HG02610 (cell line): ENCODE results near the gene MAP1S.

Source experiments
- ATAC-seq: cut with Tn5 transposase; IDR thresholded peaks from one replicate; pipeline ENCODE4 v1.9.1; 2021; ENCODE audit warnings: mild to moderate bottlenecking, moderate library complexity; ENCODE audit not compliant: unreplicated experiment

Gene MAP1S

DNA sequence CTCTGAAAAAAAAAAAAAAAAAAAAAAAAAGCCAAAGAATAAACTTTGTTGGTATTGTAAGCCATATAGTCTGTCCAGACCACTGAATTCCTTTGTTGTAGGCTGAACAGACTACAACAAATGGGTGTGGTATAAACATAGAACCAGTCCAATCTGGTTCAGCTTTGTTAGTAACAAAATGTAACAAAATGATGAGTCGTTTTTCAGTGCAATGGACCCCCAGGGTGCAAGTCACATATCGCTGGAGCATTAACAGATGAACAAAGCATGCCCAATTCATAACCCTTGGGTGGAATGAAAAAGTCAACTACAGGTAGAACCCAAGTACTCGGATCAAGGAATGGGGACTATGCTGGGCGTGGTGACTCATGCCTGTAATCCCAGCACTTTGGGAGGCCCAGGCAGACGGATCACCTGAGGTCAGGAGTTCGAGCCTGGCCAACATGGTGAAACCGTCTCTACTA lies 18.4 kb downstream of the MAP1S start:
- ATAC-seq: no peak

DNA sequence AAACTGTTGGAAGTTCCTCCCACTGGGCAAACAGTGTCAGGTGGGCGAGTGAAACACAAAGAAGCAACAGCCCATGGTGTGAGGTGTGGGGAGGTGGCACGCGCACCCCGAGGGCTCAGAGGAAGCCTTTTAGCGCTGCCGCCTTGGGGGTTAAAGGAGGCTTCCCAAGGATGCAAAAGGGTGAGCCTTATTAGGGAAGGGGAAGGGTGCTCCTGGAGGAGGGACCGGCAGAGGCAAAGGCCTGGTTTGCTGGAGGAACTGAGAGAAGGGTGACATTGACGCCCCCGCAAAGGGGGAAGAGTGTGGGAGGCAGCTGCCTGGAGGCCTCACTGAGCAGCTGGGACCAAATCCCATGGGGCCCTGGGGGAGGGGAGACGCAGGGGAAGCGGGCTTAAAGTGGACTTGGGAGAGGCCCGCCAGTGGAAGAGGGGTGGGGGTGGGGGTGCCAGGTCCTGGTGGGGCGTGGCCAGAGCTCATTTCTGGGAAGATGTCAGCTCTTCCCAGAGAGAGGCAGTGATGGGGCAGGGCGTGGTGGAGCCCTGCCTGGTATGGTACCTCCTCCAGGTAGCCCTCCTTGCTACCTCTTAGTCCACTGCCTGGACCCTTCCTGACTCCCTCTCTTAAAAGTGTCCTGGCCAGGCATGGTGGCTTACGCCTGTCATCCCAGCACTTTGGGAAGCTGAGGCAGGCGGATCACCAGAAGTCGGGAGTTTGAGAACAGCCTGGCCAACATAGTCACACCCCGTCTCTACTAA lies 20.0 kb downstream of the MAP1S start:
- ATAC-seq: no peak

DNA sequence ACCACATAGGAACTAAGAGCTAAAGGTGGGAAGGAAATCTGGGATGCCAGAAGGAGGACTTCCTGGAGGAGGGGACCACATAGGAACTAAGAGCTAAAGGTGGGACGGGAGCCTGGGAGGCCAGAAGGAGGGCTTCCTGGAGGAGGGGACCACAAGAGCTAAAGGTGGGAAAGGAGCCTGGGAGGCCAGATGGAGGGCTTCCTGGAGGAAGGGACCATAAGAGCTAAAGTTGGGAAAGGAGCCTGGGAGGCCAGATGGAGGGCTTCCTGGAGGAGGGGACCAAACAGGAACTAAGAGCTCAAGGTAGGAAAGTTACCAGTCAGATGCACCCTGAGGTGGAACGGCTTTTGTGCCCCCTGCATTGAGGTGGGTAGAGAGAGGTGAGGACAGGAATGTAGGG lies 22.2 kb downstream of the MAP1S start:
- no peak for ATAC-seq

DNA sequence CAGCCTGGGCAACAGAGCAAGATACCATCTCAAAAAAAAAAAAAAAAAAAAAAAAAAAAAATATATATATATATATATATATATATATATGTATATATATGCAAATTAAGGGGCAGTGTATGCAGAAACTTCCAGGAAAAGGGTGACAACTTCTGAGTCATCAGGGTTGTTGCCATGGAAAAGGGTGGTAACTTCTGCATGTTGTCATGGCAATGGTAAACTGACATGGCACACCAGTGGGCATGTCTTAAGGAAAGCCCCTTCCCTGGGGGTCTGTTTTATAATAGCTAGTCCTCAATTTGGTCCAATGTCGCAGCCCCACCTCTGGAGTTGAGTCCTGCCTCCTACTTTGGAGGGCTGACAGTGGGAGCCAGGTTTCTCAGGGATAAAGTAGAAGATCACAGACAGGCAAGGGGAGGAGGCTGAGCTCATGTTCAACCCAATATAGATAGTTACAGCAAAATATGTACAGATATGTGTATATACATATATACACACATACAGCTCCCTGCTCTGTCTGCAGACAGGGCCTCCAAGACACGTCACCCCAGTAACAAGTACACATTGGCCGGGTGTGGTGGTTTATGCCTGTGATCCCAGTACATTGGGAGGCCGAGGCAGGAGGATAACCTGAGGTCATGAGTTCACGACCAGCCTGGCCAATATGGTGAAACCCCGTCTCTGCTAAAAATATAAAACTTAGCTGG lies 24.7 kb downstream of the MAP1S start:
- ATAC-seq: no peak

DNA sequence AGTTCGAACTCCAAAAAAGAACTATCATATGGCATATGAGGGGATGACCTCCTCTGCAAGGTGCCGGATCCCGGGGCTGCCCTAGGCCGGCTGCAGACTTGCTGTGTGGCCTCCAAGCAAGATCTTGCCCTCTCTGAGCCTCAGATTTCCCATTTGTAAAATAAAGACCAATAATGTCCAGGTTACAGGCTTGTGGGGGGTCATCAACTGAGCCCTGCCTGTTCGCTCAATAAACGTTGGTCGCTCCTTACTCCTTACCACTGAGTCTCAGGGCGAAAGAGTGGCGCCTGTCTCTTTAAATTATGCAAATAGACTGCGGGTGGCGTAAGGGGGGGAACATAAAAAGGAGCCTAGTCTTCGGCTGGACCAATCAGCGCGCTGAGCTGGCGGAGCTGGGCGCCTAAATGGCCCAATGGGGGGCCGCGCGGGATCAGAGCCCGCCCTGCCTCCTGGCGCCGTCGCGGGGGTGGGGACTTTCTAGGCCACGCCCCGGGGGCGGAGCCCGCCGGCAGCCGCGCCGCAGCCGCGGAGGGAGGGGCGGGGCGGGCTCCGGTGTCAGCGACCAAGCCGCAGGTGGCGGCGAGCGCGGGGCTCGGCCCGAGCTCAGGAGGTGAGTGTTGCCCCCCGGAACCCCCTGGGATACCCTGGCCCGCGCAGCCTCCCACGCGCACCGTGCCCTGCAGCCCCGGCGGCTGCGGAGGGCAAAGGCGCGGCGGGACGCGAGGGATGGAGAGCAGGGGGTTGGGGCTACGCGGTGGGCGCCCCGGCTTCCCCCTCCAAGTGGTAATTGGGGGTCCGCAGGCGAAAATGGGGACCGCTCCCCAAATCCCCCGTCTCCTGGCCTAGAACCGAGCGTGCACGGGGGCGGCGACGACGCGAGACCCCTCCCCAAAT lies 28.2 kb downstream of the MAP1S start:
- peak; percentile 80 for ATAC-seq

DNA sequence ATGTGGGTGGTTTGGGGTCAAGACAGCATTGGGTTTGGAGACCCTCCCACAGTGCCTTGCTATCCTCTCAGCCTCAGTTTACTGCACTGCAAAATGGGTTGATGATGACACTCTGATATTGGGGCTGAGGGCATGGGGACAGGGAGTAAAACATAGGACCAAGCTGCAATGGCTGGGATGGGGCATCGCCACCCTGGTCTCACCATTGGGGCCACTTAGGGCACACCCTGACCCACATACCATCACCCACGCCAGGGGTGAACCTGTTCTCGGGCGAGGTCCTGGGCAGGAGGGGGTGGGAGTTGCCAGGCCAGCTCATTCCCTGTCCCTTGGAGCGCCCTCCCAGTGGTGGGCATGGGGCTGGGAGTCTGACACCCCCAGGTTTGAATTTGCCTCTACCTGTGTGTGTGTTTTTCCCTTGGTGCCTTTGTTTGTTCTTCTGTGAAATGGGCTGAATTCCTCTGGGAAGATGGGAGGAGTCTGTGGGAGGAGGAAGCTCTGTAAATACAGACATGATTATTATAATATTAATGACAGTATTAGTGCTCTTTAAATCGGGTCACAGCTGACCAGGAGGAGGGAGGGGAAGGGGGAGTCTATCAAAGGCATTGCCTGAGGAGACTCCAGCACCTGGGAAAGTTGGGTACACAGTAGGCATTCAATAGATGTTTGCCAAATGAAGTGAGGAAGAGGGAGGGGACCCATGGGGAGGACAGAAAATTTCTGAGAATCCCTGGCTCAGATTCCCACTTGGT lies 29.8 kb downstream of the MAP1S start:
- no peak for ATAC-seq

DNA sequence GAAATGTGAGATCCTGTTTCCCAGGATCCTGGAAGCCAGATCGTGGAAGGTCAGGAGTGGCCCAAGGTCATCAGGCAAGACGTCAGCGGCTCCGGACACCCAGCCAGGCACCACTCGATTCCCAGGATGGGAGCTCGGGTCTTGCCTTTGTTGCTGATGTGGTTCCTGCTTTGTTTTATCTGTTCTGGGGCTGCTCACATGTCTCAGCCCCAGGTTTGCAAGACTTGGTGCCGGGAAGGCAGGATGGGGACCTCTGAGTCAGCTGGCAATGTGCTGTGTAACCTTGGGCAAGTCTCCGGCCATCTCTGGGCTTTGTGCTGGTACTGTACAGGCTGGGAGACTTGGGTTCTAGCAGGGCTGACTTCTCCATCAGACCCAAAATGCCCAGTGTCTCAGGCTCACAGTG lies 30.6 kb downstream of the MAP1S start:
- ATAC-seq: no peak

DNA sequence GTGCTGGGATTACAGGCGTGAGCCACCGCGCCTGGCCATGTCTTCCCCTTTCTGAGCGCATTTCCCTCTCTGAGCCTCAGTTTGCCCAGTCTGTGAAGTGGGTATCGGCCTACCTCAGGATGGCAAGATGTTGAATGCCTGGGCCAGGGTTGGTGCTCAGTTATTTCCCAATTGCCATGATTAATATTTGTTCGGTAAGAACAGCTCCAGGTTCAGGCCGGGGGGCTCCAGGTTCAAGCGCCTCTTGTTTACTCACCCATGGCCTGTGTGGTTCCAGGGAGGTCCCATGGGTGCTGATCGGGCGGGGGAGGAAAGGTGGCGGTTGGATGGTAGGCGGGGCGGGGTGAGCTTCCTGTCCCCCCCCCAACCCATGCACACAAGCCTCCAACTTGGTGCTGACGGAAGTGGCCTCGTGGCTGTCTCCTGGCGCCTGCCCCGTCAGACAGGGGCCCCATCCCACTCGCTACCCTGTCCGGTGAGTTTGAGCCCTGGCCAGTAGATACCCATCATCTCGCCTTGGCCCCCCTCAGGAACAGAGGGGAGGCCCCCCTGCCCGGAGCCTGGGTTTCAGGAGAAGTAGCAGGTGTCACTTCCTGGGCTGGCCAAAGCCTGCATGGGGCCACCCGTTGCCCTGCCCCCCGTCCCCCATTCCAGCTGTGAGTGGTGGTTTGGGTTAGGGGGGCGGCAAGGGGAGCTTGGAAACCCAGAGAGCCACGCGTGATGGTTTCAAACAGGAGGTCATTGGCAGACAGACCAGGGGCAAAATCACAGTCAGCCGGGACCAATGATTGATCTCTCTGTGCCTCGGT lies 32.0 kb downstream of the MAP1S start, which contains the start of gene FCHO1:
Gene FCHO1 (plus strand): TSS at position 375 of the 809 bp plus-strand sequence. CDS start 3,688 bp downstream, outside the sequence.
- peak; percentile 28 for ATAC-seq

DNA sequence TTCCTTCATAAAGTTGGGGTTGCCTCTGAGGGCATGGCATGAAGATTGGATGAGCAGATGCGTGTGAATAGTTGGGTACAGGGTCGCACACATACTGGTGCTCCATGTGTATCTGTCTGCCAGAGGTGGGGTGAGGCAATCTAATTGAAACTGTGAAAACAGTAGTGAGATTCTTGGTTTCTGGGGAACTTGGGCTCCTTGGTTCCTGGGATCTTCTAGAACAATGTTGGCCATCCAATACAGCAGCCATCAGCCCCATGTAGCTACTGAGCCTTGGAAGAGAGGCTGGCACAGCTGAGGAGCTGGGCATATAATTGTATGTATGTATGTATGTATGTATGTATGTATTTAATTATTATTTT lies 32.6 kb downstream of the MAP1S start:
- ATAC-seq: no peak

DNA sequence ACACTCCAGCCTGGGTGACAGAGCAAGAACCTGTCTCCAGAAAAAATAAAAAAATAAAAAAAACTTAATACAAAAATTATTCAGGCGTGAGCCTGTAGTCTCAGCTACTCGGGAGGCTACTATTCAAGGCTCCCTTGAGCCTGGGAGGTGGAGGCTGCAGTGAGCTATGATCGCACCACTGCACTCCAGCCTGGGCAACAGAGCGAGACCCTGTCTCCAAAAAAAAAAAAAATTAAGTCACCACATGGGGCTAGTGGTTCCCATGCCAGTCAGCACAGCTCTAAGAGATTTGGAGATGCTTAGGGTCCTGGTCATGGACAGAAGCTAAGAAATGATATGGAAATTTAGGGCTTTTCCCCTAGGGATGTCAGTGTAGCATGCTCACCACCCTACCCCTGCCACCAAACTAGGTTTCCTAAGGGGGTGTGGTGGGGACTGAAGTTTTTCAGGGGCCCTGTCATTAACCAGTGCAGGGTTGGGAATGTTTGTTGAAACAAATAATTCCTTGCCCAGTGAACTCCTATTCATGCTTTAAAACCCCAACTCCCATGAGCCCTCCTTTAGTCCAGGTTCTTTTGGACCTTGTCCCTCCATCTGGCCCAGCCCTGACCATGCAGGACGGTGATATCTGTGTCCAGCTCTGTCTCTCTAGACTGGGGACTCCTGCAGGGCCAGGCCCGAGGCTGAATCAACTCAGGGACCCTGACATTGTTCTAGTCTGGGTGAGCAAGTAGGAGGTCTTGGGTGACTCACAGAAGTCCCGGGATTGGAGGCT lies 33.8 kb downstream of the MAP1S start:
- ATAC-seq: no peak

DNA sequence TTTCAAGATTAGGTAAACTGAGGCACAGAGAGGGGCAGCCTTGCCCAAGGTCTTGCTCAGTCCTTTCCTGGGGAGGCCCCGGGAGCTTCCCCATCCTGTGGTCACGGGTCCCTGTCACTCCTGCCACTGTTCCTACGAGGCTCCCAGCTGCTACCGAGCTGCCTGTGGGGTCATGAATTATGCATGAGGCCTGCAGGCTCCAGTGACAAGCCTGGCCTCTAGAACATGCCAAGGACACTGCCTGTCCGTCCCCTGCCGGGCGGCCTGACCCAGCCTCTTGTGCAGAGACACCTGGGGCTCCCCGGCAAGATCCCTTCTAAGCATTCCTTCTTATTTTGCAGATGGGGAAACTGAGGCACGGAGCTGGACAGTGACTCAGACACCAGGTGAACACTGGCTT lies 34.7 kb downstream of the MAP1S start:
- ATAC-seq: no peak

DNA sequence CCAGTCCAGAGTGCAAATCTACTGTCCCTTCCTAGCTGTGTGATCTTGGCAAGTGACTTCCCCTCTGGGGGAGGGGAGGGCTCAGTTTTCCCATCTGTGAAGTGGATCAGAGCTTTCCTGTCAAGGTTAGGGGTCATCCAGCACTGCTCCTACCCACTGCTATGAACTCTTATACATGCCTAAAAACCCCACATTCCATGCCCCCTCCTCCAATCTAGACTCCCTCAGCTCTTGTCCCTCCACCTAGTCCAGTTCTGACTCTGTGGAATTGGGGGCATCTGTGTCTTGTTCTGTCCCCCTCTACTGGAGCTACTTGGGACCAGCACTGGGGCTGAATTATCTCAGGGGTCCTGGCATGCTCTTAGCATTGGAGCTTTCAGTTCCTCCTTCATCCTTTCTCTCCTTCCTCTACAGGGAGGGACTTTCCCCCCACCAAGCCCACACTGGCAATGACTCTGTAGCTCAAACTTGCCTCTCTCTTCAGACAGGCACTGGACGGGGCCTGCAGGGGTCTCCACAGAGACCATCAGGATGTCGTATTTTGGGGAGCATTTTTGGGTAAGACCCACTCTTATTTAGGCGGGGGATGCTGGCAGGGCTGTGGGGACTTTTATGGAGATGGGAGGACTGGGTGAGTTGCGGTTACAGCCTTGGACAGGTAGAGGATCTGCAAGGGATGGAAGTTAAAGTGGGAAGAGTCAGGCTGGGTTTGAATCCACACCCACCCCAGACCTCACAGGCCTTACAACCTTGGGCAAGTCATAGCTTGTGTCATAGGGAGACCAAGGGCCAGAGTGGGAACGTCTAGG lies 35.6 kb downstream of the MAP1S start:
- ATAC-seq: peak; percentile 54

DNA sequence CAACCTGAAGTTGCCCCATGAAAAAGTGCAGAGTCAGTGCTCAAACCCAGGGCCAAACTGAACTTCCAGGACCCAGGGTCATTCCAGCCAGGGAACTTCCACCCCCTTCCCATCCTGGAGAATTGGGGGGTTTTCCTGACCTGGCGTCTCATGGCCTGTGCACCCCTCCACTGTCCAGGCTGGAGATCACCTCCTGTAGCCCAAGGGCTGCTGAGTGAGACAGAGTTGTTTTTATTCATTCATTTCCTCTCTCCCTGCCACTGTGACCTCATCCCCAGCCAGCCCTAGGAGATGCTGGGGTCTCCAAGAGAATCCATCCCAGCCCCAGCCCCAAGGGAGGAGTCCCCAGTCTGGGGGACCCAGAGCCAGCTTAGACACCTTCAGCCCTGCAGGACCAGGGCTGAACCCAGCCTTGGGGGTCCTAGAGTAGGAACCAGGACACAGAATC lies 36.2 kb downstream of the MAP1S start:
- no peak for ATAC-seq

DNA sequence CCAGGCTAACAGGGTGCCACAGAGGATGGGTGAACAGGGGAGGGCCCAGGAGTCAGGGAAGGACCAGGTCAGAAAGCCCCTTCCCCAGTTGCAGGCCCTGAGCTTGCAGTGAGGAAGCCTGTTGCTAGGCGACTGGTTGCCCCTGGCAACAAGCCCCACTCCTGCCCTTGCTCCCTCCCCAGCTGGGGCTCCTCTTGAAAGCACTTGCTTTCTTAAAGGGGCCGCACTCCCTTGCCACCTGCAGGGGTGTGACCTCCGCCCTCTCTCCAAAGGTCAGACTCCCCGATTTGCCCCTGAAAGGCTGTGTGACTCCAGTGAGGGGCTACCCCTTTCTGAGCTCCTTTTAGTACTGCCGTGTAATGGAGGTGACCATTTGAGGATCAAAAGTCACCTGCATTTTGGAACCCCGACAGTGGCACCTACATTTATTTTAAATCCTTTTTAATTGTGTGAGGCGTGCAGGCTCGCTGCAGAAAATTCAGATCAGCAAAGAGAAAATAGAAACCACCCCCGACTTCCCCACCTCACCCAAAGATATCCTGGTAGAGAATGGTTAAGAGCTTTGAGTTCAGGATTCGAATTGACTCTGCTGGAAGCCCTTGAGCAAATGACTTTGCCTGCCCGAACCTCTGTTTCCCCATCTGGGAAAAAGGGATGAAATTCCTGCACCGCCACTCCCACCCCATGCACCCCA lies 36.8 kb downstream of the MAP1S start:
- ATAC-seq: no peak

DNA sequence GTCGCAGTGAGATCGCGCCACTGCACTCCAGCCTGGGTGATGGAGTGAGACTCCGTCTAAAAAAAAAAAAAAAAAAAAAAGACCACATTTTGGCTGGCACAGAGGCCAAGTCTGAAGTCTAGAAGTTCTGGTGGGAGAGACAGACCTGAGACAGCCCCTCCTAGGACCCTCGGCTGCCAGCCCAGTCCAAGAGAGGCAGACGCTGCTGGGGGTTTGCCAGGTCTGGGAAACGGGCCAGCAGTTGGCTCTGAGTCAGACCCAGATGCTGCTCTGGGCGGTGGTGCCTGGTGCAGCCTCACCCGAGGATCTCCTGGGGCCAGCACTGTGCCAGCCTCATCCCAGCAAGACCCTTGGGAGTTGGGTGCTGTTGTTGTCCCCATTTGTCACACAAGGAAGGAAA lies 37.8 kb downstream of the MAP1S start:
- ATAC-seq: no peak

DNA sequence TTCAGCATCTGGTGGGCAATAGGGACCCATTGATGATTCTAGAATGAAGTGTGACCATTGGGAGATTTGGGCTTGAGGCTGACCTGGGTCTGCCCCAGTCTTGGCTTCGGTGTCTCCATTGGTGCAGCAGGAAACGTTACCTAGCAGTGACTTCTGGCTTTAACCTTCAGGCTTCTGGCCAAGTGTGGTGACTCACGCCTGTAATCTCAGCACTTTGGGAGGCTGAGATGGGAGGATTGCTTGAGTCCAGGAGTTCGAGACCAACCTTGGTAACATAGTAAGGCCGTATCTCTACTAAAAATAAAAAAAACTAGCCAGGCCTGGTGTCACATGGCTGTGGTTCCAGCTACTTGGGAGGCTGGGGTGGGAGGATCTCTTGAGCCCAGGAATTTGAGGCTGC lies 39.2 kb downstream of the MAP1S start:
- ATAC-seq: no peak

DNA sequence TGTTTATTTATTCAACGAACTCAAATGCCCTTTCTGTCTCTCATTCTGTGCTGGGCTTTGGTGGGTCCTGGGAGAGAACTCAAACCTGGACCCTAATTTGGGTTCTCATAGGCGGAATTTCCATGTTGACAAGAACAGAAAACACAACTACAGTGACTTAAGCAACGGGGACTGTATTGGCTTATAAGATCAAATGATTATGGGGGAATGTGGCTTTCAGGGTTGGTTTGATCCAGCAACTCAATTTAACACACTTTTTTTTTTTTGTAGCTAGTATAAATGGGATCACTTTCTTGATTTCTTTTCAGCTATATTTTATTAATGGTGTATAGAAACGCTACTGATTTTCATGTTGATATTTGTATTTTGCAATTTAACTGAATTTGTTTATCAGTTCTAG lies 41.9 kb downstream of the MAP1S start:
- ATAC-seq: no peak
